Ovary (tissue), 9 donors: ENCODE data around the gene USP6NL. TPM values are rescaled to one million over a fixed set of nuclear protein-coding genes. Genes with fewer than 3 reads are reported as not detected.
"Not testable (repeated sequence)": the region's sequence is repeated elsewhere in the genome, so short reads cannot be mapped to it uniquely, and the experiment has no call there.

Source experiments
- DNase-seq, 5 donors: peaks; one replicate each; pipeline ENCODE4 v3.0.0-alpha.2; 2019 to 2020
- H3K27ac ChIP-seq, 2 donors: fragments of 200-600 bp; one replicate each; pipeline versions ENCODE4 v1.5.1 to v1.8.0; 2019 to 2022
- H3K27me3 ChIP-seq: fragments of 200-600 bp; one replicate; pipeline ENCODE4 v1.8.0; 2022
- H3K36me3 ChIP-seq: fragments of 200-600 bp; sonication (generic); one replicate; pipeline ENCODE4 v1.5.1; 2019
- H3K4me1 ChIP-seq: one replicate; pipeline ENCODE4 v1.8.1; 2013; ENCODE audit warnings: mild to moderate bottlenecking, moderate library complexity; ENCODE audit not compliant: insufficient read depth
- H3K4me3 ChIP-seq: fragments of 200-600 bp; sonication (generic); one replicate; pipeline ENCODE4 v1.5.1; 2017
- H3K9me3 ChIP-seq, 2 donors: fragments of 200-600 bp in 1 of 2; sonication (generic) in 1 of 2; one replicate each; pipeline versions ENCODE4 v1.5.1 to v1.8.1; 2013 to 2019; ENCODE audit warnings: mild to moderate bottlenecking in 1 of 2, moderate library complexity in 1 of 2
- CTCF ChIP-seq, 3 donors: fragments of 450-650 bp in 2 of 3; fragments of 200-600 bp in 1 of 3; IDR thresholded peaks; one replicate each; pipeline versions ENCODE4 v1.5.1 to v1.8.0; 2016 to 2022; ENCODE audit warnings: antibody characterized with exemption in 3 of 3, mild to moderate bottlenecking in 1 of 3
- EP300 ChIP-seq: sonication (generic); formaldehyde crosslinking; IDR thresholded peaks from one replicate; pipeline ENCODE4 v1.6.1; 2017; ENCODE audit warnings: antibody characterized with exemption
- POLR2A ChIP-seq: fragments of 450-650 bp; IDR thresholded peaks from one replicate; pipeline ENCODE4 v1.6.1; 2017; ENCODE audit warnings: antibody characterized with exemption, mild to moderate bottlenecking, moderate library complexity
- WGBS, 3 donors: extraction: QIAGEN DNeasy Blood & Tissue Kit in 1 of 3; methylation state at CpG; one replicate each; pipeline versions ENCODE4 v1.1.5 to v1.1.7; 2013 to 2017; 5-methylcytosine and 5-hydroxymethylcytosine counted together
- intact Hi-C, 4 donors: fragments of 100-400 bp; cut with DNase I; formaldehyde crosslinking; loops; one replicate each; pipeline versions ENCODE4 v1.11.0 to v1.15.1; 2022 to 2023
- polyA plus RNA-seq, 2 donors: library from polyadenylated mRNA; stranded (reverse); fragments of 200-250 nt in 1 of 2; fragments of 350-450 nt in 1 of 2; fragmentation: Illumina TruSeq in 1 of 2; extraction: RNeasy Lipid Tissue Mini Kit (QIAGEN cat#74804) in 1 of 2; gene quantifications; one replicate each; pipeline ENCODE4 v1.2.3, GENCODE V29; 2013 to 2014
- total RNA-seq, 7 donors: library from RNA; depleted of rRNA in 2 of 7; stranded (reverse); fragments of >200 nt in 2 of 7; fragmentation: NEBNext Ultra II Directional in 3 of 7; extraction: Animal tissue kit (Norgen Biotek cat#: 25700) in 3 of 7; gene quantifications; one replicate each; pipeline versions ENCODE4 v1.1.0 to v1.2.4, GENCODE V29; 2016 to 2023
- donor health status: DM: no; HTN: no; CAD: no; lungs with moderate emphysema.
- donor health status: DM: no; HTN: no; CAD: no.
- donor health status: Bipolar disorder and iron deficiency.
- donor health status: DM: yes; HTN: yes; CAD: no.
- donor health status: DM: no; HTN: no; CAD: no.
- donor health status: DM: yes; HTN: yes; CAD: no.

USP6NL gene
- total and polyA plus RNA-seq, 9 donors: 9.6 to 28.8 (median 16.3) TPM

DNA sequence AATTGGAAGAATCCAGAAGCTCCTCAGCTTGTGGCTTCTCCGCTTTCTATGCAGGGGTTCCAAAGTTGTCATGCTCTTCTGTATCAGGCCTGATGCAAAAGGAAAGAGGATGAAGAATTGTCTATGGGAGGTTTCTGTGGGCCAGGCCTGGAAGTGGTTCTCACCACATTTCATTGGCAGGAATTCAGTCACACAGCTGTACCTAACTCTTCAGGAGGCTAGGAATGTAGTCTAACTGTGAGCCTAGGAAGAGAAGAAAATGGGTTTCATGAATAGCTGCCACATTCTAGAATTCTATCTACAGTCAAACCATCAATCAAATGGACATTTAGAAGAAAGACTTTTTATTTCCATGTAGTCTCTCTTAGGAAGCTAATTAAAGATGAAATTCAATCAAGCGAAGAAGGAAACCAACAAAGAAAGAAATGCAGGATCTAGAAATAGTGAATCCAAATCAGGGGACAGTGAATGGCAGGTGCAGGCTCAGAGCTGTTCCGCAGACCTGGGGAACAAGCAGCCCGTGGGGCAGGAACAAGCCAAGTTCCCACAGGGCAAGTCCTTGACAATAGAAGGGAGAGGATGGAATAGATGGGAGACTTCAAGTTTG is 25.4 kb upstream of the USP6NL start:
- intact Hi-C loops: no loop called here
- Histone ChIP-seq H3K4me3 (no peak overlapping the region), H3K4me1 (no peaks in the 10 kb centered on the region), H3K27ac (no peak overlapping the region), H3K36me3 (no peaks in the 10 kb centered on the region), H3K9me3 (no peaks in the 10 kb centered on the region), H3K27me3 (no peaks in the 10 kb centered on the region)
- TF ChIP-seq POLR2A (no peak), EP300 (no peak), CTCF (IDR thresholded peaks at IDR 0.05) (no peak)
- DNase-seq: no peak
- 89 to 94% (median 91%) methylated on average over 4 of the region's 4 CpGs for WGBS, 3 donors

DNA sequence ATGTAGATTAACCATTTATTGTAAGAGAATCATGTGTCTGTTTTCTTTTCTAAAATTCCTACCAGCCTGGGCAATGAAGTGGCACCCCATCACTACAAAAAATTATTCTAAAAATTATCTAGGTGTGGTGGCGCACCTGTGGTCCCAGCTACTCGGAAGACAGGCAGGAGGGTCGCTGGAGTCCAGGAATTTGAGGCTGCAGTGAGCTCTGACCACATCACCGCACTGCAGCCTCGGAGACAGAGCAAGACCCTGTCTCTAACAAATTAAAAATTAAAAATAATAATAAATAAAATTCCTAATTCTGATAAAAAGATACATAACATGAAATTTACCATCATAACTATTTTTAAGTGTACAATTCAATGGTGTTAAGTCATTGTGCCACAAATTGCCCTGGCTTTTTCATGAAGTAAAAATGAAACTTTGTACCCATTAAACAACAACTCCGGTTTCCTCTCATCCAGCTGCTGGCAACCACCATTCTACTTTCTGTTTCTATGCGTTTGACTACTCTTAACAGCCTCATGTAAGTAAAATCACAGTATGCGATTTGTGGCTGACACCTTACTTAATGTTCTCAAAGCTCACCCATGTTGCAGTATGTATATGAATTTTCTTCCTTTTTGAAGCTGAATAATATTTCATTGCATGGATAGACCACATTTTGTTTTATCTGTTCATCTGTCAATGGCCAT is 20.6 kb upstream of the USP6NL start:
- WGBS, 3 donors: 80 to 87% (median 84%) methylated on average over 8 of the region's 8 CpGs
- Histone ChIP-seq H3K27me3 (no peaks in the 10 kb centered on the region), H3K27ac (no peak overlapping the region), H3K9me3 (no peaks in the 10 kb centered on the region), H3K36me3 (no peaks in the 10 kb centered on the region), H3K4me1 (no peaks in the 10 kb centered on the region), H3K4me3 (no peak overlapping the region)
- no peak for DNase-seq
- intact Hi-C loops: no loop called here
- TF ChIP-seq POLR2A (no peak), EP300 (no peak), CTCF (IDR thresholded peaks at IDR 0.05) (no peak)

- Histone ChIP-seq H3K27me3 (no peaks in the 10 kb centered on the region), H3K4me1 (no peaks in the 10 kb centered on the region), H3K4me3 (no peak overlapping the region), H3K27ac (no peak overlapping the region), H3K36me3 (no peaks in the 10 kb centered on the region), H3K9me3 (no peaks in the 10 kb centered on the region)
- TF ChIP-seq POLR2A (no peak), CTCF (IDR thresholded peaks at IDR 0.05) (no peak), EP300 (no peak)
- no peak for DNase-seq
- WGBS, 3 donors: 79 to 91% (median 83%) methylated on average over 11 of the region's 11 CpGs
- intact Hi-C loops: no loop called here
Measured at GRCh38 chr10:11631291-11631690, 19.8 kb upstream of the USP6NL start.

GRCh38 chr10:11629731-11630130 is 18.3 kb upstream of the USP6NL start:
- TF ChIP-seq EP300: no peak
- no peak for TF ChIP-seq POLR2A
- TF ChIP-seq CTCF (IDR thresholded peaks at IDR 0.05): no peak
- WGBS, 3 donors: 91 to 95% (median 93%) methylated on average over 6 of the region's 6 CpGs
- Histone ChIP-seq H3K4me1 (no peaks in the 10 kb centered on the region), H3K27ac (no peak overlapping the region), H3K27me3 (no peaks in the 10 kb centered on the region), H3K36me3 (no peaks in the 10 kb centered on the region), H3K4me3 (no peak overlapping the region), H3K9me3 (no peaks in the 10 kb centered on the region)
- intact Hi-C loops: no loop called here
- no peak for DNase-seq

- H3K36me3 ChIP-seq, H3K4me3 ChIP-seq, intact Hi-C loops, DNase-seq, H3K27me3 ChIP-seq, H3K27ac ChIP-seq, H3K9me3 ChIP-seq, H3K4me1 ChIP-seq: not testable (repeated sequence)
- 58 to 62% (median 60%) methylated on average over 8 of the region's 8 CpGs for WGBS, 3 donors
Measured at GRCh38 chr10:11627941-11628340, 16.5 kb upstream of the USP6NL start.
